H1 (cell line): ENCODE data around the gene CEP126.

Experiments used
- EGR1 ChIP-seq: IDR thresholded peaks from 2 replicates; pipeline ENCODE4 v1.6.1; 2011; ENCODE audit warnings: low read depth, low read length, borderline replicate concordance
- HDAC2 ChIP-seq, 2 experiments: fragments of 300-600 bp in 1 of 2; sonication (generic) in 1 of 2; IDR thresholded peaks; 2 replicates each; pipeline ENCODE4 v1.6.1; 2011 to 2012; ENCODE audit warnings: low read depth in 2 of 2, low read length in 2 of 2, mild to moderate bottlenecking in 2 of 2, moderate library complexity in 2 of 2, borderline replicate concordance in 1 of 2, inconsistent platforms in 1 of 2
- POLR2AphosphoS5 ChIP-seq: IDR thresholded peaks from 2 replicates; pipeline ENCODE4 v1.6.1; 2011; ENCODE audit warnings: low read depth, low read length
- POU5F1 ChIP-seq: IDR thresholded peaks from 2 replicates; pipeline ENCODE4 v1.6.1; 2011; ENCODE audit warnings: low read depth, mild to moderate bottlenecking, low read length, moderate library complexity
- RFX5 ChIP-seq: IDR thresholded peaks from 2 replicates; pipeline ENCODE4 v1.6.1; 2011; ENCODE audit warnings: low read depth, low read length, improper control_type of control experiment, borderline replicate concordance
- RNF2 ChIP-seq: fragments of 200-900, 300-1000 bp; sonication (generic); IDR thresholded peaks from 2 replicates; pipeline ENCODE4 v1.7.1; 2016; ENCODE audit warnings: borderline replicate concordance, low read depth, mild to moderate bottlenecking, antibody characterized with exemption, low read length; ENCODE audit not compliant: poor library complexity, severe bottlenecking; ENCODE audit errors: missing control alignments

GRCh38 chr11:101920992-101921391 is 6.2 kb downstream of the CEP126 start:
- TF ChIP-seq RFX5 = no peak
- no peak for TF ChIP-seq RNF2
- no peak for TF ChIP-seq EGR1
- TF ChIP-seq HDAC2 (IDR thresholded peaks at IDR 0.05; ENCODE audit: borderline replicate concordance in 1 of 2, low read depth in 2 of 2, low read length in 2 of 2) = no peak
- no peak for TF ChIP-seq POLR2AphosphoS5
- TF ChIP-seq POU5F1 = no peak
